PFSK-1 (cell line): ENCODE data around the gene GLRA1.

Experiments used
- POLR2AphosphoS5 ChIP-seq: IDR thresholded peaks from 2 replicates; pipeline ENCODE4 v1.6.1; 2012; ENCODE audit warnings: low read depth, mild to moderate bottlenecking, control low read depth, low read length, moderate library complexity
- TF ChIP-seq, protein P1 (sequence below), 2 experiments: IDR thresholded peaks; 2 replicates each; pipeline versions ENCODE4 v1.6.1 to v1.8.0; 2011 to 2012; ENCODE audit warnings: low read depth in 2 of 2, low read length in 2 of 2, control low read depth in 1 of 2, inconsistent platforms in 1 of 2, mild to moderate bottlenecking in 1 of 2, moderate library complexity in 1 of 2; ENCODE audit not compliant: insufficient read depth in 1 of 2

DNA sequence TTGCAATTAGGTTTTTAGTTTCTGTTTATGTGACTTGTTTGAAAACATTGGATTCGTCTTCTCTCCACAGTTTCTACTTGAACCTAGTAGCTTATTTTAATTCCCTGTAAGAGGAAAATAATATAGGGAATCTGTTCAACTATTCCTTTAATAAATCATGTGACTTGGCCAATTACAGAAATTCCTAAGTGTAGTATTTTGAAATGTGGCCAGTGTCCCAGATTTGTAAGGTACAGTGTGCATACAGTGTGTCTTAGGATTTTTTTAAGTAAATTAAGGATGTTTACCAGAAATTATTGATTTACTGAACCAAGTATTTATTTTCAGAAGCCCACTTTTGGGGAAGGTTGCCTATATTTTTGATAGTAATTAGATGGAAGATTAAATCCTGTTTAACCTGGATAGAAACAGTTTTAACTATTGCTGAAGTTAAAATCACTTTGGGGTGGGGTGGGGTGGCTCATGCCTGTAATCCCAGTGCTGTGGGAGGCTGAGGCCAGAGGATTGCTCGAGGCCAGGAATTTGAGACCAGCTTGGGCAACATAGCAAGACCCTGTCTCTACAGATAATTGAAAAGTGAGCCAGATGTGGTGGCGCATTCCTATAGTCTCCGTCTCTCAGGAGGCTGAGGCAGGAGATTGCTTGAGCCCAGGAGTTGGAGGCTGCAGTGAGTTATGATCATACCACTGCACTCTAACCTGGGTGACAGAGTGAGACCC, 116.0 kb downstream of the GLRA1 start:
- no peak for TF ChIP-seq POLR2AphosphoS5
- TF ChIP-seq, protein P1, sequence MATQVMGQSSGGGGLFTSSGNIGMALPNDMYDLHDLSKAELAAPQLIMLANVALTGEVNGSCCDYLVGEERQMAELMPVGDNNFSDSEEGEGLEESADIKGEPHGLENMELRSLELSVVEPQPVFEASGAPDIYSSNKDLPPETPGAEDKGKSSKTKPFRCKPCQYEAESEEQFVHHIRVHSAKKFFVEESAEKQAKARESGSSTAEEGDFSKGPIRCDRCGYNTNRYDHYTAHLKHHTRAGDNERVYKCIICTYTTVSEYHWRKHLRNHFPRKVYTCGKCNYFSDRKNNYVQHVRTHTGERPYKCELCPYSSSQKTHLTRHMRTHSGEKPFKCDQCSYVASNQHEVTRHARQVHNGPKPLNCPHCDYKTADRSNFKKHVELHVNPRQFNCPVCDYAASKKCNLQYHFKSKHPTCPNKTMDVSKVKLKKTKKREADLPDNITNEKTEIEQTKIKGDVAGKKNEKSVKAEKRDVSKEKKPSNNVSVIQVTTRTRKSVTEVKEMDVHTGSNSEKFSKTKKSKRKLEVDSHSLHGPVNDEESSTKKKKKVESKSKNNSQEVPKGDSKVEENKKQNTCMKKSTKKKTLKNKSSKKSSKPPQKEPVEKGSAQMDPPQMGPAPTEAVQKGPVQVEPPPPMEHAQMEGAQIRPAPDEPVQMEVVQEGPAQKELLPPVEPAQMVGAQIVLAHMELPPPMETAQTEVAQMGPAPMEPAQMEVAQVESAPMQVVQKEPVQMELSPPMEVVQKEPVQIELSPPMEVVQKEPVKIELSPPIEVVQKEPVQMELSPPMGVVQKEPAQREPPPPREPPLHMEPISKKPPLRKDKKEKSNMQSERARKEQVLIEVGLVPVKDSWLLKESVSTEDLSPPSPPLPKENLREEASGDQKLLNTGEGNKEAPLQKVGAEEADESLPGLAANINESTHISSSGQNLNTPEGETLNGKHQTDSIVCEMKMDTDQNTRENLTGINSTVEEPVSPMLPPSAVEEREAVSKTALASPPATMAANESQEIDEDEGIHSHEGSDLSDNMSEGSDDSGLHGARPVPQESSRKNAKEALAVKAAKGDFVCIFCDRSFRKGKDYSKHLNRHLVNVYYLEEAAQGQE (IDR thresholded peaks at IDR 0.05; ENCODE audit: insufficient read depth in 1 of 2, low read depth in 2 of 2, low read length in 2 of 2): no peak
